Measurements from ENCODE around the gene RORB.

Gene RORB

DNA sequence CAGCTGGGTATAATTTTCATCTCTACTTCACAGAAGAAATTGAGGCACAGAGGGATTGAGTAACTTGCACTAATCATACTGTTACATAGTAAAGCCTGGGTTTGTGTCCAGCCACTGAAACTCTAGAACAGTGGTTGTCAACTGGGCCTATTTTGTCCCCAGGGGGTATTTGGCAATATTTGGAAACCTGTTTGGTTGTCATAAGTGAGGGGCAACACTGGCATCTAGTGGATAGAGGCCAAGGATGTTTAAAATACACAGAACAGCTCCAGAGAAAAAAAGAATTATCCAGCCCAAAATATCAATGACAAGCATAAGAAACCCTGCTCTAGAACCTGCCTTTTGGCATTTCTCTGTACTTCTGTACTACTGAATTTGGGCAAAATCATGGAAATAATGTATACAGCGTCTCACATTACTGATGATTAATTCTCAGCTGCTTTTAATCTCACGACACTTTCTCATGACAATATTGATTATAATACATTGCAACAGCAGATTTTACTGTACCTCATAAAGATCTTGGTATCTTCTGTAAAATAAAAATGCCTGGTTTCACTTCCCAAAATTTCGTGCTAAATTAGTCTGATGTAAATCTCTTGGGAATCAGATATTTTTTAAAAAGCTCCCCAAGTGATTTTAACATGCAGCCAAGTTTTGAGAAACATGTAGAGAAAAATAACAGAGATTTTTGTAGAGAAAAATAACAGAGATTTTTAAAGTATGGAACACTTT, 112.7 kb downstream of the RORB start:
- DNase-seq, result no peak

DNA sequence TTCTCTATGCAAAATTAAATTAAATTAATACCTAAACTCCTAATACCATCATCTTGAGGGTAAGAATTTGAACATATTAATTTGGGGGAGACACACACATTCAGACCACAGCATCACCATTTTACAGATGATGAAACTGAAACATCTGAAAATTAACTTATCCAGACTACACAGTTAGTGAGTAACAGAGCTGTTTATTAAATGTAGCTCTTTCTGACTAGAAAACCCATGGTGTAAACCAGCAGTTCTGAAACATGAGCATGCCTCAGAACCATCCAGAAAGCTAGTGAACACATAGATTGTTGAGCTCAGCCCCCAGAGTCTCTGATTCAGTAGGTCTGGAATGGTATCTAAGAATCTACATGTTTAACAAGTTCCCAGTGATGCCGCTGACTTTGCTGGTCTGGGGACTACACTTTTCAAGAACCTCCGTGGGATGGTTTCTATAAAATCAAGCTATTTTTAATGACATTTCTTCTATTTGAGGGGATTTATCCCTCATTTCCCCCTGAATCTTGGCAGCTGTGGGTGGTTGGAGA, 113.5 kb downstream of the RORB start:
- DNase-seq, result no peak

DNA sequence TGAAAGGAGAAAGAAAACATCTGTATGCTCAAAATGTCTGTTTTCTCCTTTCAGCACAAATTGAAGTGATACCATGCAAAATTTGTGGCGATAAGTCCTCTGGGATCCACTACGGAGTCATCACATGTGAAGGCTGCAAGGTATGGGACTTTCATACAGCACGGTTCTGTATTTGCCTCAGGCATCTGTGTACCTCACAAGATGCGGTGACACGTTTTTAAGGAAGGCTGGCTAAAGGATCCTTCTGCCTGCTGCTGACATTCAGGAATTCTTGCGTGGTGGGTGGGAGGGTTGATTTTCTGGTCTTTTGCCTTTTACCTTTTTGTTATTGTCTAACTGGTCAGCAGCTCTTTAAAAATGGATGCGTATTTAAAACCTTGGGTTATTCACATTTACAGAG, 133.1 kb downstream of the RORB start:
- DNase-seq, result no peak

DNA sequence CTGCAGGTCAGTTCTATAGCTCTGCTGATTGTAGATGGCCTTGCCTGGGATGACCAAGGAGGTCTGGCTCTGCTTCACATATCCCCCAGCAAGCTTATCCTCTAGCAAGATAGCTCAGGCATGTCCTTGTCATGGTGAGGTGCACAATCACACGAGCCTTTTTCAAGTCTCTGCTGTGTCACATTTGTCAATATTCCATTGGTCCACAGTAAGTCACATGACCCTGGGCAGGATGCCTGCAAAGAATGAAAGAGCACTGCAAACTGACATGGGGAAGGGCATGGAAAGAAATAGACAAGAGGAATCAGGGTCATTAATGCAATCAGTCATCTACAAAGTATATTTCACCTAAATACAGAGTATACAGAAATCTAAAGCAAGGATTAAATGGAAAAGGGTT, 142.0 kb downstream of the RORB start:
- no peak for DNase-seq

DNA sequence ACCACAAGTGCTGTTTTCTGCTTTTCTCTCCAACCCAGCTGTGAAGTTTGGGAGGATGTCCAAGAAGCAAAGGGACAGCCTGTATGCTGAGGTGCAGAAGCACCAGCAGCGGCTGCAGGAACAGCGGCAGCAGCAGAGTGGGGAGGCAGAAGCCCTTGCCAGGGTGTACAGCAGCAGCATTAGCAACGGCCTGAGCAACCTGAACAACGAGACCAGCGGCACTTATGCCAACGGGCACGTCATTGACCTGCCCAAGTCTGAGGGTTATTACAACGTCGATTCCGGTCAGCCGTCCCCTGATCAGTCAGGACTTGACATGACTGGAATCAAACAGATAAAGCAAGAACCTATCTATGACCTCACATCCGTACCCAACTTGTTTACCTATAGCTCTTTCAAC, 145.2 kb downstream of the RORB start:
- DNase-seq, result no peak

DNA sequence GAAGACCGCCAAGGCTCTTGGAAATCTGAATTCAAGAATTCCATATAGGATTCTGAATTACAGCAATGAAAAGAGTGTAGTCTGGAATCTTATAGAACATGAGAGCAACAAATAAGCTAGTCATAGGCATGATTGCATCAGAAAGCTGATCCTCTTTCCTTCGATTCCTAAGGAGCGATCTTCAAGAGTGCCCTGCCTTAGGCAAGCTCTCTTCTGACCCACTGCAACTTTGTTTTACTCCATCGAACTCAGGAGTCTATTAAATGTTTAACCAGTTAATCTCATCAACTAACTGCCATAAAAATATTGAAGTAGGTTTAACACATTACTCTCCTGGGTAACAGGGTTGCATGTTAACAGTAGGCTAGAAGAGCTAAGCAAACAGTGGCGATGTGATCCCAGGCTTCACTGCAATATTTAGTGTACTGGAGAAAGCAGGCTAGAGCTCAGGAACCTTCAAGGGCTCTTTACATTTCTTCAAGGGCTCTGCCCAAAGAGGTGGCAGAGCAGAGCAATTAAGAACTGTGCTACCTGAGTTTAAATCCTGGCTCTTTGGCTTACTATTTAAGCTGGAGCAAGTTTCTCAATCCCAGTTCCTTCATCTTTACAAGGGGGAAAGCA, 146.3 kb downstream of the RORB start:
- DNase-seq, result no peak

DNA sequence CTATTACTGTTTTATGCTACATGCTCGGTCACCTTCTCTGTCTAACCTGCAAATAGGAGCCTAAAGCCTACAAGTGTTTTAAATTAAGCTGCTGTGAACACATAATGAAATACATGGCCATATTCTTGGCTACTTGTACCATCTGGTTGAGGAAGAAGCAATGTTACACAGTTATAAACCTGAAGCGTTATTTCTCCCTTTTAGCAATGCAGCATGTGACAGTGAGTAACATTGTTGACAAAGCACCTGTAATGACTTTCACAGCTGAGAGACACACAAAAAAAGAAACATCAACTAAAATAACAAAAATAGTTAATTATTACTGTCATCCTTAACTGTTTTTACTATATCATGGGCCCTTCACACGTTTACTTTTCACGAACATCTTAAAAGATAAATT, 146.9 kb downstream of the RORB start:
- DNase-seq, result no peak

DNA sequence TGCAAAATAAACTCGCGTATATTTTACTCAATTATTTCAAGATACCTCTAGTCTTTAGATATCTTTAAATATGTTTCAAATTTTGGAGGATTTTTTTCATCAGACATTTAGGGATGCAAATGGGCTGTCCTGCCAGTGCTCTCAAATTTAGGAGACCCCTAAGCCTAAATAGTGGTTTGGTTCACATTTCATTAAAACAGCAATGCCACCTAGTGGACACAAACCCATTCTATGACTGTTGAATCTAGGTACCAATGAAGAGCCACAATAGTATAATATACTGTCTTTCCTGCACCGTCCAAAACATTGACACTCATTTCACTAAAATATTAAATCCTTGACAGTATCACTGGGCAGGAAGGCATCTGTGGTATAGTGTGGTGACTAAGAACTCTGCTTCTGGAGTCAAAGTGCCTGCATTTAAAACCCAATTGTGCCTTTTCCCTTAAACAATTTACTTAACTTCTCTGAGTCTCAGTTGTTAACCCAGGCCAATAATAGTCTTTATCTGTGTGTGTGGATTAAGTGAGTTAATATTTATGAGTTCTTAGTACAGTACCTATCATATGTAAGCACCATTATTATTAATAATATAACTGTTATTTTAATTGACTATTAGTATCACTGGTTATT, 148.0 kb downstream of the RORB start:
- DNase-seq, result no peak

DNA sequence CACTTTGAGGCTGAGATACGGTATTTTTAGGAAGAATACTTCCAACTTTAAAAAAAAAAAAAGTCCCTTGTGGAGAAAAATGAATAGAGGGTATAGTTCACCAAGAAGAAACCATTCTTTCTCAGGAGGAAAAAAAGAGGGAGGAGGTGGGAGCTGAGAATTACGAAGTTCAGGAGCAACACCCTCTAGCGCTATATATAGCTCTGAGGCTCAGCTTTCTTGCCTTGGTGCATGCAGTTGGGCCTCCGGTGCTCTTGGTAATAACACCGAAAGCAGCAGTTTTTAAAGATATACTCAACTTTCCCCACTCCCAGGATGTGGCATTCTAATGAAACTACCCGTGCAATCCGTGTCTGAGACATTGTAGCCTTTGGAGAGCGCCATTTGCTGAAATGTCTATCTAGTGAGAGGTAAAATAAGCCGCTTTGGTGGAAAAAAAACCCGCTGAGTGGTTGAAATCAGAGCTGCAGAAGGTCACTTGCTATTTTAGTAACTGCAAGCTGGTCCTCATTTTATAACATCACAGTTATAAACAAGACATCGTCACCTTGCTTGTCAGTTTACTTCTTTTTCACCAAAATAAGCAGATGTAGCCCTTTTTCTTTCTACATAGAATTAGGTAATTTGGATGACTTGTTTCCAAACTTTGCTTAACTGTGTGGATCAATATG, 156.4 kb downstream of the RORB start:
- no peak for DNase-seq

DNA sequence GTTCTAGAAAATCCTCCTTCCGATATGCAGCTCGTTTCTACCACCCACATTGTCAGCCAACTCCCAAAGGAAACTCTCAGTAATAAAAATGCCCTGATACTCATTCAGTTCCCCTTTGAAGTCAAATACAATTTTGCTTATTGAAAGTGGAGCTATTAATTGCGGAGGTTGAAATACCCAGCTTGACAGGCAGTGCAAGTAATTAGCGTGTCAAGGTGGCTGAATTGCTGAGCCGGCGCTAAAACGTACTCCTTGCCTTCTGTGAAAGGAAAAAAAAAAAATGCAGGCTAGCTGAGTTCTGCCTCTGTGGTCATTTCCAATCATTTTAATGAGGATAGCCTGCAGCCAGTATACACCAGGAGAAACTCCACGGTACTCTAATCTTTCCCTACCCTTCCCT, 165.5 kb downstream of the RORB start:
- no peak for DNase-seq

DNA sequence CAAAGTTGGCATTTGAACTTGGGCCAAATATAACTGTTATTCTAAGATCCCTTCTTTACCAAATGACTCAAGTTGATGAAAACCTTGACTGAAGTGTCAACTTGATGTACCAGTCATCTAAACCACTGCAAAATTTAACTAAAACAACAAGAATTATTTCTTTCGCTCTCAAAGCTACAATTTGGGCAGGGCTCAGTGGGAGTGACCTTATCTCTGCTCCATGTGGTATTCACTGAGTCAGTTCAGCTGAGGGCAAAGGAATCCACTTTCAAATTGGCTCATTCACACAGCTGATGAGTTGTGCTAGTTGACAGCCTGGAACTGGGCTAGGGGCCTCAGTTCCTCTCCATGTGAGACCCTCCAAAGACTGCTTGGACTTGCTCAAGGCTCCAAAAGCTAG, 166.3 kb downstream of the RORB start:
- no peak for DNase-seq

DNA sequence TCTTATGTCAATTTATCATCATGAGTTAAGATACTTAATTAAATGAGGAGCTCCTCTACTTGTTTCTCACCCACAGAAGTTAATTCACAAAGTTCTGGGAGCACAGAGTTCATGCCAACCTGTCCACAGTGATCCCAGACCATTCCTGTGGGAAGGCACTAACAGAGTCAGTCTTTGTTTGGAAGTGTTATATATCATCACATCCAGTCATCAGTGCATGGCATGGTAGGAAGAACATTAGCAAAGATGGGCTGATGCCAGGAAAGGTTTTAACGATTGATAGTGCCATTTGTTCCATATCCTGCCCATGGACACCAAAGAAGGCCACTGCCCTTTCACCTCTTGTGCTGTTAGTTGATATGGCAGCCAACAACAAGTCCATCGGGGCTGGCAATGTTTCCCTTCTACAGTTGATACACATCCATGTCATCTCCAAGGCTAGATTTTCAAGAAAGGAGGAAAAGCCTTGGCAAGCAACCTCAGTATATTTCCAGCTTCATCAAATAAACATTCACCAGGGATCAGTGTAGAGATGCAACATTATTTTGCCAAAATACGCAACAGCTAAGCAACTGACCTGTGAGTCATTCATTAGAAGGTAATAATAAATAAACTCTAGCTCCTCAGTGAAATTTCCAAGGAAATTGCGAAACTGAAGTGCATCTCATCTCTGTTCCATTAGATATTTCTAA, 169.6 kb downstream of the RORB start:
- DNase-seq, result no peak

DNA sequence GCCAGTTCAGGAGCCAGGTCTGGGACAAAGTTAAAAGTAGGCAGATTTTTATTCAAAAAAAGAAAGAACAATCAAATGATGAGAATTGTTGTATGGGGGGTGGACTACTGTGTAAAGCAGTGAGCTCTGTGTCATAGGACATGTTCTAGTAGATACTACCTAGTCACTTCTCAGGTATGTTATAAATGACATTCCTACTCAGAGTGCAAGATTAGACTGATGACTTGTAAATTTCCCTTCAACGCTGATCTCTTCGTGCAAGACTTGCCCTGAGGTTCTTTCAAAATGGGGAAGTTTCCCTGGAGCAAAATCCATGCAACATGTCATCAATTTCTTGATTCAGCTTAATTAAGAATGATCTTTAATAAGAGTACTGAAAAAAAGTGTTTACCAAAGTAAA, 175.1 kb downstream of the RORB start:
- no peak for DNase-seq

DNA sequence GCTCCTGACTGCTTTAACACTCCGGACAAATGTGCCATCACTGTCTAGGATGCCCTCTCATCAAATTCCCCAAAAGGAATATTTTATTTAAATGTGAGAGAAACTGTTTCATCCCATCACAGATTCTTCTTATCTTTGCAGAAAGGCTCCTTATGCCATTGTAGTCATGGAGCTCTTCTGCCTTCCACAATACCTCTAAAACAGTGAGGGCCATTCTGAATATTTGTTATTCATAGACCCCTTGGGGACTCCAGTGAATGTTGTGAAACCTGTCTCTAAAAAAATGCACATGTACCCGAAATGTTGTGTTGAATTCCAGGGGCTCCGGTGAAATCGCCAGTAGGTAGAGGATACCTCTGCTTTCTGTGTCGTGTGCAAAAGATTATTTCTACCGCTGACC, 176.9 kb downstream of the RORB start:
- DNase-seq, result no peak

DNA sequence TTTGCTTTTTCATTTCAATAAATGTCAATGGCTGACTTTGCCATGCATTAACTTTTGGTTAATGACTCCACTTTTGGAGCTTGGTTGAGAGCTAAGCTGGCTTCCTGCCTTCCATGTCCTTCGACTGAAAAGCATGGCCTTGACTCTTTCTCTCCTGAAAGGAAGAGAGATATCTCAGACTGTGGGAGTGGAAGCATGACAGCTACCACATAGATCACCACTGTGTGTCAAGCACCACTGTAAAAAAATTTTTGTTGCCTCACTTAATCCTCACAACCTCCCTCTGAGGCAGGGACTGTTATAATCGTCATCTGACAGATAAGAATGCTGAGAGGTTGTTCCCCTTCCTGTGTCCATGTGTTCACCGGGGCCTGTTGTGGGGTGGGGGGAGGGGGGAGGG, 184.8 kb downstream of the RORB start:
- no peak for DNase-seq

DNA sequence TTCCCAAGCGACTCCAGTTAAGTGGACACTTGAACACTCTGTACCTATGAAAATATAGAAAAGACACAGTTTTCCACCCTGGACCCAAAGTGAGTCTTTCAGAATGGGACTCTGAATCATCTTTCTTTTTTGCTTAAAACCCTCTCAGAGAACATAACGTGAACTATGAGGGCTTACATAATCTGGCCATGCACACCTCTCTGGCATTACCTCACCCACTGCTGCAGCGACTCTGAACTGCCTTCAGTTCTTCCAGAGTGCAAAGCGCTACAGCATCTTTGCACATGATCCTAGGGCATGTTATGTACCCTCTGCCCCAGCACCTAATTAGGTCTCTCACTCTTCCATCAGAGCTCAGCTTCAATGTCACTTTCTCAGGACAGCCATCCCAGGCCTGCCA, 186.2 kb downstream of the RORB start:
- DNase-seq, result no peak

DNA sequence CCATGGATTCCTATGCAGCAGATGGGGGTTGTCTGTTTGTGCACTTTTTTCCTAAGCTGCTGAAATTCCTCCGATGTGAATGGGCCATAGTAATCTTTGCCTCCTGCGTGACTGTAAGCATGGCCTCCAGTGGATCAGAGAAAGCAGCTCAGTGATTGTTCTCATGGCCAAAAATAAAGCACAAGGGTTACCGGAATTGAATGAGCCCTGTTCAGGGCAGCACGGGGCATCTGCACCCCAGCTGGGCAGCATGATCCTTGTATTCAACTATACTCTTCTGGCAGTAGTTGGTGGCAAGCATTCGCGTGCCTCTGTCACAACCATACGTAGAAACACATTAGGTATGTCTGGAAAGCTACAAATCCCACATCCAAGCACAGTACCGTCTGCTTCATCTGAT, 193.9 kb downstream of the RORB start:
- no peak for DNase-seq

DNA sequence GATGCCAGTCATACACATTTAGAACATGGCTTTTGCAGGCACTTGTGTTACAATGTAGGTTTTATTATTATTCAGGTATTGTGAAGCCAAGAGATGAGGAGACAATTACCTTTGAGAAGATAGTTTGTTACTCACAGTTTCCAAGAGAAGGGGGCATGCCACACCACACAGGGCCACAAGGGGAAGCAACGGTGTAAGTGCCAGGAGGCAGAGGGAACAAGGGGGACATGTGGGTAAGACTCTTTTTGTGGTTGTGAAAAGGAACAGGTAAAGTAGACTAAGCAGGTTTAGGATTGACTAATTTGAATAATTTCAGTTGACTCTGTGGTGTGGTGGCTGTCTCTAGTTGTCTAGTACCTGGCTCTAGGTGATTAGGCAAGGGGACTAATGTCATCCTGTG, 199.4 kb downstream of the RORB start:
- no peak for DNase-seq

DNA sequence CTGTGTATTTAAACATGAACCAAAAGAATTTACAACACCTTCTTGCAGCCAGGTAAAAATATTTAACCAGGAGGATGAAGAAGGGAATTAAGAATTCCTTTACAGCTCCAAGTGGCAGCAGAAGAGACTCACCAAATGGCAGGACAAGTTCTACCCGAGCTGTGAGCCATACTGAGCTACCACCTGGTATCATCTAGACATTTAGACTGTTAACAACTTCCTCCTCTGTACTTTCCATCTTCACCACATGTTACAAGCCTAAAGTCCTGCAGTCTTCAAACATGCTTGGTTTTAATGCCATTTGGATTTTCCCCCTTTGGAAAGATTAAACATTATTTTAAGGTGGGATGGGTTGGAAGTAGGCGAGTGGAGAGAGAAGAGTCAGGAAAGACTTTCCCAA, 200.4 kb downstream of the RORB start:
- no peak for DNase-seq

DNA sequence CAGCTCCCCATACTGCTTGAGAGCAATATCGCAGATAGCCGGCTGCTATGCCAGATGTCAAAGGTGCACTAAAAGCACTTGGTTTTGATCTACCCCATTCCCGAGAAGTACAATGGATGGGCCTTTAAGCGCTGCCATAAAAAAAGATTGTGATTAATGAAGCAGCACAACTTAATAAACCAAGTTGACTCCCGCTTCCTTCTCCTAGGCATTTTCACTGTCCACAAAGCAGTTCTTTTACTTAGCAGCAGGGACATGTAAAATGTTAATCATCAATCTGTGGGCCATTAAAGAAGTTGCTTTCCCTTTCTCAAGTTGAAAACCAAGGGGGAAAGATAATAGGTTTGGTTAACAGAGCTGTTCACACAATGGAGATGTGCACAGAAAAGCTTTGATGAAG, 214.2 kb downstream of the RORB start:
- no peak for DNase-seq

DNA sequence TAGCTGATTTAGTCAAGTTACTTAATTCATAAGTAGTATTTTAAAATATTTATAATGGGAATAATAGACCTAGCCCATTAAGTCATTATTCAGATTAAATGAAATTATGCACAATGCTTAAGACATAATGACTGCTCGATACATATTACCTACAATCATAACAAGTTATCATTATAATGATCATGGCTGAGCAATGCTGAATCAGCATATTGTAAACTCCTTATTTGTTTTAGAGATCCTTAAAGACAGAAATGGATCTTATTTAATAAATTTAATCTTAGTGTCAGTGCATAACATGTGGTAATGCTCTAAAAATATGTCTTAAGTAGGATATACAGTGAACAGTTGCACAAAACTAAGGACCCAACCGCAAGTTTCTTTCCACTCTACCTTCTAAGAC, 221.6 kb downstream of the RORB start:
- no peak for DNase-seq

DNA sequence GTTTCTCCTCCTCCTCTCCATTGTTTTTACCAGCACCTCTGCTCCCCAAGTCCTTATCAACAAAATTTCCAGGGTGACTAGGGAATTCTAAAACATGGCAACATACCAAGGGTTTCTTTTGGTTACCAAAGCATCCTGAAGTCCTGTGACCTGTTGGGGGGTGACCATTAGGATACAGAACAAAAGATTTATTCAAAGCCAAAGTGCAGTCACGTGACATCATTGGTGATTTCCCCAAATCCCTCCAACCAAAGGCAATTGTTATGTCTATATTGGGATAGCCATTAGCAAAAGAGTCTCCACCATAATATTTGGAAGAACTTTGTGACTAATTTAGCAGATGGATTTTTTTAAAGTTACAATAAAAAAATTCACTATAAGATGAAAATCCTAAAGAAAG, 222.2 kb downstream of the RORB start:
- no peak for DNase-seq
